ENCODE measurements around the gene BRD1.

The BRD1 gene

GRCh38 chr22:49827853-49828598 lies at the start of gene BRD1:
TSS of gene BRD1 (minus strand) at chr22:49827873. CDS start at chr22:49824317, 3,556 bp downstream.
- TF ChIP-seq, protein P1, sequence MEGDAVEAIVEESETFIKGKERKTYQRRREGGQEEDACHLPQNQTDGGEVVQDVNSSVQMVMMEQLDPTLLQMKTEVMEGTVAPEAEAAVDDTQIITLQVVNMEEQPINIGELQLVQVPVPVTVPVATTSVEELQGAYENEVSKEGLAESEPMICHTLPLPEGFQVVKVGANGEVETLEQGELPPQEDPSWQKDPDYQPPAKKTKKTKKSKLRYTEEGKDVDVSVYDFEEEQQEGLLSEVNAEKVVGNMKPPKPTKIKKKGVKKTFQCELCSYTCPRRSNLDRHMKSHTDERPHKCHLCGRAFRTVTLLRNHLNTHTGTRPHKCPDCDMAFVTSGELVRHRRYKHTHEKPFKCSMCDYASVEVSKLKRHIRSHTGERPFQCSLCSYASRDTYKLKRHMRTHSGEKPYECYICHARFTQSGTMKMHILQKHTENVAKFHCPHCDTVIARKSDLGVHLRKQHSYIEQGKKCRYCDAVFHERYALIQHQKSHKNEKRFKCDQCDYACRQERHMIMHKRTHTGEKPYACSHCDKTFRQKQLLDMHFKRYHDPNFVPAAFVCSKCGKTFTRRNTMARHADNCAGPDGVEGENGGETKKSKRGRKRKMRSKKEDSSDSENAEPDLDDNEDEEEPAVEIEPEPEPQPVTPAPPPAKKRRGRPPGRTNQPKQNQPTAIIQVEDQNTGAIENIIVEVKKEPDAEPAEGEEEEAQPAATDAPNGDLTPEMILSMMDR (conservative IDR thresholded peaks at IDR 0.05; ENCODE audit: low read depth): no peak
- ChIA-PET CTCF (interaction anchor here (0.6 kb wide), 1 partner anchor 13 kb away, joined by 3 read pairs; no protein-coding TSS in a partner anchor), POLR2A (ENCODE audit: low non-redundant PET) (no interaction called here)
- DNase-seq (ENCODE audit: low spot score): peak; percentile 24
- H3K27ac ChIP-seq: peak within 1 kb of the TSS; percentile 71

GRCh38 chr22:49873228-49873940 lies 45.7 kb upstream of the BRD1 start:
- H3K27ac ChIP-seq: peak overlapping the region; percentile 10; the same call in 1 of the 2 replicates
- DNase-seq (ENCODE audit: low spot score): no peak
- TF ChIP-seq, protein P1 (conservative IDR thresholded peaks at IDR 0.05; ENCODE audit: low read depth): no peak
- CTCF ChIA-PET: no interaction called here
- POLR2A ChIA-PET (ENCODE audit: low non-redundant PET): no interaction called here

DNA sequence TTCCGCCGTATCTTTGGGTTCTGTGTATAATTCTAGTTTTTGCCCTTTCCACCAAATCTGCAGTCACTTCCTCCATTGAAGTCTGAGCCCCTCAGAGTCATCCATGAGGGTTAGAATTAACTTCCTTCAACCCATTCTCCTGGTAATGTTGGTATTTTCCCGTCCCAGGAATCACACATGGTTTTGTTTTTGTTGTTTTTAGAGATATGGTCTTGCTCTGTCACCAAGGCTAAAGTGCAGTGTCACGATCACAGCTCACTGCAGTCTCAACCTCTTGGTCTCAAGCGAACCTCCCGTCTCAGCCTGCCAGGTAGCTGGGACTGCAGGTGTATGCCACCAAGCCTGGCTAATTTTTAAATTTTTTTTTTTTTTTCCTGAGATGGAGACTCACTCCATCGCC lies 44.7 kb upstream of the BRD1 start:
- TF ChIP-seq, protein P1 (conservative IDR thresholded peaks at IDR 0.05; ENCODE audit: low read depth): no peak
- ChIA-PET POLR2A (ENCODE audit: low non-redundant PET) (no interaction called here), CTCF (no interaction called here)
- DNase-seq (ENCODE audit: low spot score): no peak
- H3K27ac ChIP-seq: no peak overlapping the region

- ChIA-PET CTCF (no interaction called here), POLR2A (ENCODE audit: low non-redundant PET) (no interaction called here)
- peak; percentile 13 for DNase-seq (ENCODE audit: low spot score)
- H3K27ac ChIP-seq: no peak overlapping the region
- TF ChIP-seq, protein P1 (conservative IDR thresholded peaks at IDR 0.05; ENCODE audit: low read depth): no peak
Observed at GRCh38 chr22:49871482-49871881, 43.8 kb upstream of the BRD1 start.

GRCh38 chr22:49869845-49870712 lies 42.4 kb upstream of the BRD1 start:
- POLR2A ChIA-PET (ENCODE audit: low non-redundant PET): no interaction called here
- no peak for DNase-seq (ENCODE audit: low spot score)
- H3K27ac ChIP-seq: no peak overlapping the region
- CTCF ChIA-PET: no interaction called here
- TF ChIP-seq, protein P1 (conservative IDR thresholded peaks at IDR 0.05; ENCODE audit: low read depth): no peak
